HG02840 (cell line): ENCODE results near the gene NAA38.

Source experiments
- ATAC-seq: cut with Tn5 transposase; IDR thresholded peaks from one replicate; pipeline ENCODE4 v1.9.1; 2021; ENCODE audit warnings: mild to moderate bottlenecking, moderate library complexity, moderate number of reproducible peaks; ENCODE audit not compliant: unreplicated experiment, low FRiP score

NAA38 gene

GRCh38 chr17:7842380-7843256 is 14.7 kb downstream of the NAA38 start:
- peak; percentile 27 for ATAC-seq

- peak; percentile 27 for ATAC-seq
Observed at GRCh38 chr17:7841915-7842379, 15.4 kb downstream of the NAA38 start.

GRCh38 chr17:7841396-7841914 is 15.9 kb downstream of the NAA38 start:
- ATAC-seq = peak; percentile 2

- no peak for ATAC-seq
Observed at GRCh38 chr17:7840875-7841274, 16.5 kb downstream of the NAA38 start.

- ATAC-seq = no peak
Observed at GRCh38 chr17:7840441-7840840, 16.9 kb downstream of the NAA38 start.

- ATAC-seq = no peak
Observed at GRCh38 chr17:7839876-7840261, 17.5 kb downstream of the NAA38 start.

- ATAC-seq = no peak
Observed at GRCh38 chr17:7839190-7839875, 18.0 kb downstream of the NAA38 start.

GRCh38 chr17:7838090-7839075 is 19.0 kb downstream of the NAA38 start:
- ATAC-seq = no peak

GRCh38 chr17:7837408-7838088 is 19.8 kb downstream of the NAA38 start:
- no peak for ATAC-seq

- ATAC-seq = no peak
Observed at GRCh38 chr17:7836596-7837407, 20.6 kb downstream of the NAA38 start.

GRCh38 chr17:7835814-7836595 is 21.4 kb downstream of the NAA38 start:
- ATAC-seq = no peak

GRCh38 chr17:7834957-7835813 is 22.2 kb downstream of the NAA38 start:
- peak; percentile 53 for ATAC-seq

- no peak for ATAC-seq
Observed at GRCh38 chr17:7834542-7834956, 22.8 kb downstream of the NAA38 start.

GRCh38 chr17:7833795-7834541 is 23.4 kb downstream of the NAA38 start, which contains the start of gene KDM6B:
Gene KDM6B, plus strand, starts transcription at chr17:7834217. Its CDS starts 11,338 bp downstream, at chr17:7845555.
- peak; percentile 40 for ATAC-seq

- ATAC-seq = no peak
Observed at GRCh38 chr17:7833011-7833794, 24.2 kb downstream of the NAA38 start.

GRCh38 chr17:7832431-7832830 is 24.9 kb downstream of the NAA38 start:
- no peak for ATAC-seq
